NCI-H146 treated with DMSO at 0.1 percent for 48 hours (cell line): ENCODE data around the gene ERVFRD-1.

Experiments used
- DNase-seq: peaks from one replicate; lab custom pipeline; 2025; ENCODE audit not compliant: unreplicated experiment; lab: John Stamatoyannopoulos, UW

The ERVFRD-1 gene, protein sequence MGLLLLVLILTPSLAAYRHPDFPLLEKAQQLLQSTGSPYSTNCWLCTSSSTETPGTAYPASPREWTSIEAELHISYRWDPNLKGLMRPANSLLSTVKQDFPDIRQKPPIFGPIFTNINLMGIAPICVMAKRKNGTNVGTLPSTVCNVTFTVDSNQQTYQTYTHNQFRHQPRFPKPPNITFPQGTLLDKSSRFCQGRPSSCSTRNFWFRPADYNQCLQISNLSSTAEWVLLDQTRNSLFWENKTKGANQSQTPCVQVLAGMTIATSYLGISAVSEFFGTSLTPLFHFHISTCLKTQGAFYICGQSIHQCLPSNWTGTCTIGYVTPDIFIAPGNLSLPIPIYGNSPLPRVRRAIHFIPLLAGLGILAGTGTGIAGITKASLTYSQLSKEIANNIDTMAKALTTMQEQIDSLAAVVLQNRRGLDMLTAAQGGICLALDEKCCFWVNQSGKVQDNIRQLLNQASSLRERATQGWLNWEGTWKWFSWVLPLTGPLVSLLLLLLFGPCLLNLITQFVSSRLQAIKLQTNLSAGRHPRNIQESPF

DNA sequence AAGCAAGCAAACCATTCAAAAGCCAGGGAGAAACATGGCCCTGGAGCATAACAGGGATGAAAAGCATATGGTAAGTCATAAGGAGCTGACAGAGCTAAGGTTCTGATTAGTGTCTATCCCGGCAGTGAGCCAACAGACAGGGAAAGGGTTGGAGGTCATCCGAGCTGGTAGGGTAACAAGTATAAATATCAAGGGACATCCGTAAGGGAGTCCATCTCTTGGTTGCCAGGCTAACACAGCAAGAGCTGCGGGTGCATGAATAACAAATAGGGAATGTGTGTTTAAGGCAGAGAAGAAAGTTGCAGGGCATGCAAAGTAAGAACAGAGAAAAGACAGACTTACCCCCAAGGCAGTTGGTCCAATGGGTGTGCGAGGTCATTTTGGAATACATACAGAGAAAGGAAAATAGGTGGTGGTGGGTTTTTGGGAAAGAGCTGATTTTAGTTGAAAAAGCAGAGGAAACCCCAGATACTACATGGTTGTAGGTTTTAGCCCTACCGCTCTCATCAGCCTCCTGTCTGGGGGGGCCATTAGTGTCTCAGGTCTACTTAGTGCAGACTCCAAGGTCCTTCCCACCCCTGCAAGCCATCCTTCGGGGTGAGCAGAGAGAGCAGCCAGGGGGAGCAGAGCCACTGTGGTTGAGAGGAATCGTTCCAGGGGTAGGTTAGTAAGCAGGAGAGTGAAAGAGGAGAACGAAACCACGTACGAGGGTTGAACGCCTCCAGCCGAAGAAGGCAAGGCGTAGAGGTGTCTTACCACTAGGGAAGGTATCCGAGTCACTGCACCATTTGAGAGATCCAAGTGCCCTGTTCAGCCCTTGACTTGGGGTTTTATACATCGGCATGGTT, at the start of gene ERVFRD-1:
Gene ERVFRD-1 (minus strand): TSS at position 805 of the 848 bp plus-strand sequence. CDS start 6,415 bp downstream, outside the sequence.
- no peak for DNase-seq

DNA sequence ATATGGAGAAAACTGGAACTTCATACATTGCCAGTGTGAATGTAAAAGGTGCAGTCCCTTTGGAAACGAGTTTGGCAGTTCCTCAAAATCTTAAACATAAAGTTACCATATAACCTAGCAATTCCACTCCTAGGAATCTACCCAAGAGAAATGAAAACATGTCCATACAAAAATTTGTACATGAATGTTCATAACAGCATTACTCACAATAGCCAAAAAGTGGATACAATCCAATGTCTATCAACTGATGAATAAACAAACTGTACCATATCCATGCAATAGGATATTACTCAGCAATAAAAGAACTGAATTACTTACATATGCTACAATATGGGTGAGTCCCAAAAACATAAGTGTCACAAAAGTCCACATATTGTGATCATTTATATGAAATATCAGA, 48.7 kb upstream of the ERVFRD-1 start:
- no peak for DNase-seq

DNA sequence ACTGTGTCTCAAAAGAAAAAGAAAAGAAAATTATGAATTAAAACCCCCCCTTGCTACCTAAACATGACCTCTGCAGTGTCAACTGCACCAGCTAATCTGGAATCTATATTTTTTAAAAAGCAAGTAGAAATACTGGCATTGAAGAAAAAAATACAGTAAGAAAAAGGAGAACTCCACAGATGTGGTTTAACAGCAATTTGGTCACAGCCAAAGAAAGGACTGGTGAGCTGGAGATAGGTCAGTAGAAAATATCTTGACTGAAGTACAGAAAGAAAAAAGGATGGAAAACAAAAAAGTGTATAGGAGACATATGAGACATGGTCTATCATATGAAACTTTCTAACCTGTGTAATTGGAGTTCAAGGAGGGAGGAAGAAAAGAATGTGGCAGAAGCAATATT, 44.1 kb upstream of the ERVFRD-1 start:
- no peak for DNase-seq

DNA sequence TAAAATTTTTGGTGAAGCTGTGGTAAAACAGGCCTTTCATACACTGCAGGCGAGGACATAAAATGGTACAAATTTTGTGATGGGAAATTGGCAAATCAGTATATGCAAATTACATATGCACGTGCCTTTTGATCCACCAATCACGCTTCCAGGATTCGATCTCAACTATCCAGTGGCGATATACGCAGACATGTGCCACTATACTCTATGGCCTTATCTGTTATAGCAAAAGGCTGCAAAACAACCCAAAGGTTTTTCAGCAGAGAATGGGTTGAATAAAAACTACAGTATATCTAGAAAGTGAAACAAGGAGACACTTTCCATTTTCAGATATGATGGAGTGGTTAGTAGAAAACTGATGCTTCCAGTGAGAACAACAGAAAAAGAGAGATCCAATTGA, 41.9 kb upstream of the ERVFRD-1 start:
- DNase-seq: no peak

DNA sequence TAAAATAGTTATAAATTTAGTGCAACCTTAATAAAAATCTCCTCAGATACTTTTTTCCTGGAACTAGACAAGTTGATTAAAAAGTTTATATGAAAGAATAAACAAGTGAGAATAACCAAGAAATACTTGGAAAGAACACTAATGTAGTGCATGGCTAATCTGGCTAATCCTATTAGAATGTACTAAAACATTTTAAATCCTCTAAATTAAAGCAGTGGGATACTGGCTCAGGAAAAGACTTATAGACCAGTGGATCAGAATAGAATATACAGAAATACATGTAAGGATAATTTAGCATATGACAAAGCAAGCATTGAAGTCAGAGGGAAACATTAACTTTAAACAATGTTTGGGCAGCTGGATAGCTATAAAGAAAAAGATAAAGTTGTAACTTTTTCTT, 41.1 kb upstream of the ERVFRD-1 start:
- DNase-seq: no peak

DNA sequence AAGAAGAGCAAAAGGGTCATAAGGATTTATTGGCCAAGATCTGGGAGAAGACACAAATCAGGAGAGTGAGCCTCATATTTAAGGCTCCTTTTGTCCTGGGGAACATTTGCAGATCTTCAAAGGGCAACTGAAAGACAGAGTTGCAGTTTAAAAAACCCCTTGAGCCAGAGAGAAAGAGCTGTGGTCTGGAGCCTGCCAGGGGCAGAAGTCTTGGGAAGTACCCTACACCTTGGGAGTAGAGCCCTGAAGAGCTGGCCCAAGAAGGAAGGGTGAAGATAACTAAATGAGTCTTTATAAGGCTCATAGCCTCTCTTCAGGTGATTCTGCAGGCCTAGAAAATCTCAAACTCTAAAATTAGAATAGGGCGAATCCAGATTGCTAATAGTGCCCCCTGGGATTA, 40.0 kb upstream of the ERVFRD-1 start:
- DNase-seq: no peak

DNA sequence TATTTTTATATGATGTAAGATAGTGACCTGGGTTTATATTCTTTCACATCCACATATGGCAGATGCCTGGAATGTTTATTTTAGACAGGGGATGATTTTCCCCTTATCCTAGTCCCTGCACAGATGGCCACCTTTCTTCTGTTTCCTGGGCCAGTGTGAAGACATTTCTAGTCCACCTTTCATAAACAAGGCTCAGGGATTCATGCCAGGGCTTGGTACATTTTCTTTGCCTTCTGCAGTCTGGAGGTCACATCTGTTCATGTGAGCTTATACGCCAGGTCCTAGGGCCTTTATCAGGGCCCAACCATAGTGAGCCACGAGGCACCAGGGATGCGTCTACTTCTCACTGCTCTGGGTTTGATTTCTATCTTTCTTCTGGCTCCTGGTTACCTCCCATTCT, 38.0 kb upstream of the ERVFRD-1 start:
- DNase-seq: no peak

DNA sequence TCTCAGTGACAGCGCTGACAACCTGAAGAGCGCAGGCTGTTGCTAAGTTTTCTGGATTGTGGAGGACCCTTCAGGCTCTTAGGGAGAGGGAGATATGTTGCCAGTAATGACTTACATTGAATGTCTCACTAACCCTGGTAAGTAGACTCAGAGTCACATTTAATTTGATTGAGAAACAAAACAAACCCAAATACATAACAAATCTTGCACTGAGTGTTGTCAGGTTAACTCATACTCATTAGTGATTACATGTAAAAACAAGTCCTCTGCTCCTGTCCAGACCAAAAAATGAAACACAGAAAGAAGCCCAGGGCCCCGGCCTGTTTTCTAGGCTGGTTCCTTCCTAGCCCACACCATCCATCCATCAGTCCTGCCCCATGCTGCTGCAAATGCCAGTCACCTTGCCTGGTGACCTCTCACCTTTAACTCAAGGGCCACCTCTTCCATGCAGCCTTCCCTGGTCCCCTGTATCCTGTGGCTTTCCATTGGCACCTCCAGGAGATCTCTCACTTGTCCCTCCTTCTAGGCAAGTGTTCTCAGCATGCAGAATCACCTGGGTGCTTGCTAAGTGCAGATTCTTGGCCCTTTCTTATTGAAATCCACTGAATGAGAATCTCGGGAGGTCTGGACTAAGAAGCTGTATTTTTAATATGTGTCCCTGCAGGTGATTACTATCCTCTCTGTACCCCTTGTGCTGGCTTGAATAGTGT, 34.7 kb upstream of the ERVFRD-1 start:
- no peak for DNase-seq

DNA sequence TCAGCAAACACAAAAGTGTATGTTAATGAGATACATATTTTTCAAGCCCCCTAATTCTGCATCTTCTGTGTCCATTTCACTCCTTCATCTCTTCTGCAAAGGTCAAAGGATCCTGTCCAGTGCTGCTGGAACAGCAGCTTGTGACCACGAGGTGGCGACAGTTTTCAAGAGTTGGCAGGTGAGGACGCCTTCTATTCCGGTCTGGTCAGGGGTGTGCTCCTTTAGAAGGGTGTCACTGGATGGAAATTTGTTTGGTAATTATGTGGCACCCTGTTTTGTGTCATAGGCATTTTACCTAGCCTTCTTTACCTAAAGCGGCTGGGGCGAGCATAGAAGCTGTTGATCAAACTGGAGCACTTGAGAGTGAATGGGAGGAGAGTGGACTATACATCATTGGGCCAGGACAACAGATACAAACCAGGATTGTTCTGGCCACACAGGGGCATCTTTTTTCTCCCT, 32.9 kb upstream of the ERVFRD-1 start:
- DNase-seq: peak; percentile 2

DNA sequence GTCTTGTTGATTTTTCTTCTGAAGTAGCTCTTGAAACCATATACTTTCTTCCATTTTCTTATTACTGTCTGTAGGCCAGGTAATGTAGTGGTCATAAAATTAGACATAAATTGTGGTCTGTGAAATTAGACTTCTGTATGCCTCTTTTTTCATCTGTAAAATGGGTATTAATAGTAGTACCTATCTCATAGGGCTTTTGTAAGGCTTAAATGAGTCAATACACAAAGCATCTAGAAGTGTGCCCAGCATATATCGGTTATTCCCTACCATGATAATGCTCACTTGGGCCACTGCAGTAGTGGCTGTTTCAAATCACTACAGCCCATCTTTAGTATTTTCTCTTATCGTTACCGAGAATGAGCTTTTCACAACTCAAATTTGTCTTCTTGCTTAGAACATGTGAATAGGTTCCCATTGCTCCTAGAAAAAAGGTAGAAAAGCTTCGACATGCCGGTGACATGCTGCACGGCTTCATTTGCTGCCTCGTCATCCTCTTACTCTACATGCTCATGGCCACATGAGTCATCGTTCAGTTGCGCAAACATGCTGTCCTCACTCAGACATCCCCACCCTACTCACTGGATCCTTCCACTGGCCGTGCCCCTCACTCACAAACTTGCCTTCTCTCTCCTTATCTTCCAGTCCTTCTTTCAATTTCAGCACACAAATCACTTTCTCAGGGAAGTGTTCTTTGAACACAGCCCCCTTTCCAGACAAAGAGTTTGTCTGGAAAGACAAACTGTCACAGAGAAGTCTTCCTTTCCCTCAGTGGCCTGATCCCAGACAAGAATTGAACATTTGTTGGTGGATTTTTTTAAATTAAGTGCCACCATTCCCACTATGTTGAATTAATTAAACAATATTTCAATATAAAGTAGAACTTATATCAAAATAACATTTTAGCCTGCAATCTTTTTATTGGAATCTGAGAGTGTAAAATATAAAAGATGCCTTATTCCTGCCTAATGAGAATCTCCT, 32.2 kb upstream of the ERVFRD-1 start:
- no peak for DNase-seq

DNA sequence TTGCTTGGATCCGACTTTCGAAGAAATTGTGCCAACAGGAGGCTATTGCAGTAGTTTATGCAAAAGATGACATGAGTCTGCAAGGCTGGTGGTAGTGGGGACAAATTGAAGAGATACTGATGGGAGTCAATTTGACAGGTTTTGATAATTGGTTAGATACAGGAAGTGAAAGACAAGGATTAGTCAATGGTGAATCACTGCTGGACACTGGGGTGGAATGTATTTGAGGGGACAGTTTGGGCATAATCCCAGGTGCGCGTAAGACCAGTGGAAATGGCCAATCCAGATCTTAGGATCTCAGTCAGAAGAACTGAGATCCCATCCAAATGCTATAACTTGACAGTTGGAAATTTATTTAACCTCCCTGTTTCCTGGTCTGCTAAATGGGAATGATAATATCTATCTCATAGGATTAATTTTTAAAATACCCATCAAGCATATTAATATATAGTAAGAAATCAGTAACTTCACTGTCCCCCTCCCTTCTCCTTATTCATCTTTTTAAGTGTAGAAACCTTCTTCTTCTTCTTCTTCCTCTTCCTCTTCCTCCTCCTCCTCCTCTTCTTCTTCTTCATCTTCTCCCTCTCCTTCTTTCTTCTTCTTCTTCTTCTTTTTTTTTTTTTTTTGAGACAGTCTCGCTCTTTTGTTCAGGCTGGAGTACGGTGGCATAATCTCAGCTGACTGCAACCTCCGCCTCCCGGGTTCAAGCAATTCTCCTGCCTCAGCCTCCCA, 30.9 kb upstream of the ERVFRD-1 start:
- DNase-seq: no peak

DNA sequence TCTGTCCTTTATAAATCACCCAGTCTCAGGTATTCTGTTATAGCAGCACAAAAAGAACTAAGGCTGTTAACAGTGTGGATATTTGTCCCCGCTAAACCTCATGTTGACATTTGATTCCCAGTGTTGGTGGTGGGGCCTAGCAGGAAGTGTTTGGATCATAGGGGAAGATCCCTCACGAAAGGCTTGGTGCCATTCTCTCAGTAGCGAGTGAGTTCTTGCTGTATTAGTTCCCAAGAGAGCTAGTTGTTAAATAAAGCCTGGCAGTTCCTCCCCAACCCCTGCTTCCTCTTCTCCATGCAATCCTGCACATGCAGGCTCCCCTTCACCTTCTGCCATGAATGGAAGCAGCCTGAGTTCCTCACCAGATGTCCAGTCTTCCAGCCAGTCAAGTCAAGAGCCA, 29.8 kb upstream of the ERVFRD-1 start:
- no peak for DNase-seq

DNA sequence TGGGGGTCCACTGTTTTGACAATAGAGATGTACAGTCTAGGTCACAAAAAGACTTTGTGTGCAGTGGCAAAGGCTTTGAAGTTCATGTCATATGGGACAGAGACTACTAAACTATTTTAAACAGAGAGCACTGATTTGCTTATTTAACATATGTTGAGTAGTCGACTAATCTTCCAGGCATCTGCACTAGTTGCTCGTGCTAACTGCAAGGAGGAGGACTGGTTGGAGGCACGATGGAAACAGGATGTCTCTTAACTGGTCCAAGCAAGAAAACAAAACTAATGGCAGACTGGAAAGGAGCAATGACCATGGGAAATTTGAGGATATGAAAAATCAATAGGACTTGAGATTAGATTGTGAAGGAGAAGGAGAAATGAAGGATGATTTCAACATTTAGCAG, 28.5 kb upstream of the ERVFRD-1 start:
- no peak for DNase-seq

DNA sequence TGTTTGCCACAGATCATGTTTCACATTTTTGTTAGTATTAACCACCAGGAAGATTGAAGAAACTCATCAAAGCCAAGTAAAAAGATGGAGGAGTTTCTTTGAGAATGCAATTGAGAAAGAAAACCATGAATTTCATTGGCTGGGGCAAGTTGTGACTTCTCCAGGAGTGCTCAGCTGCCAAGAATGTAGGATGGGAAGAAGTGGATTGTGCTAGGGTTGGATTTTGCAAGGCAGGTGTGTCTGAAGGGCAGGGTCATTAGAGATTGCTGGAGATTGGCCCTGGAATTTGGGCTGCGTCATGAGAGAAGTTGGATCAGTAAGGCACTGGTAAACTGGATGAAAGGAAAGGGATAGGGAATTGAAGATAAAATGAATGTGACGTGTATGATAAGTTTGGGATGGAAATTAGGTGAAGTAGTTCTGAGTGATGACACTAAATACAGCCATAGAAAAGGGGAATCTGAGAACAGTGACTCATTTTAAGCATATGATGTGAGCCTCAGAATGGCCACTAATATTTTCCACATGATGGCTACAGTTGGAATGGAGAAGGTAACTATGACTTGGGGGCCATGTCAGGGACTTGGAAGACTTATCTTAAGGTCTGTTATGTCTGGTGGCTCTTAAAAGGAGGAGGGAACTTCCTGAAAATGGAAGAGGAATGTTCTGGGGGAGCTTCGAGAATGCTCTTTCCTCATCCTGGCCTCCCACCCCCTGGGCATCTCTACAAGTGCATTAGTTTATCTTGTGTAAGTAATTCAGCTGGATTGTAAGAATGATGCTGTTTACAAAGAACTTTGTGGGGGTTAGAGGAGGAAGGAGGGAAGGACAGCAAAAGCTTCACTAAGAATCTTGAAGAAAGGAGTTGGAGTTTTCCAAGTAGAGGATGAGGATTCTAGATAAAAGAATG, 27.8 kb upstream of the ERVFRD-1 start:
- DNase-seq: no peak

DNA sequence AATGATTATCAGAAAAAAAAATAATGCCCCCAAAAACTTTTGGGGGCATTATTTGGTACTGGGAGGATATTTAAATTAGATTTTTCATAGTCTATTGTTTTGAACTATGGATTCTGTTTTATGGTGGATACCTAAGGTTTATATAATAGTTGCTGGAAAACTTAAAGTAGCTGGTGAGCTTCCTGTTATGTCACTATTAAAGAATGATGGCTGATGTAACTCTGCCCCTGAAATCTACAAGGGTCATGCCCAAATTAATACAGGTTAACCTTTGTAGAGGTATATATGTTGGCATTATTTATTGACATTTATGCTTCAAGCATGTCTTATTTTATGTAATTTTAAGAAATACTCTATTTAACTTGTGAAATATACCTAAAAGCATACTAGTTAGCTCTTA, 25.3 kb upstream of the ERVFRD-1 start:
- DNase-seq: no peak

DNA sequence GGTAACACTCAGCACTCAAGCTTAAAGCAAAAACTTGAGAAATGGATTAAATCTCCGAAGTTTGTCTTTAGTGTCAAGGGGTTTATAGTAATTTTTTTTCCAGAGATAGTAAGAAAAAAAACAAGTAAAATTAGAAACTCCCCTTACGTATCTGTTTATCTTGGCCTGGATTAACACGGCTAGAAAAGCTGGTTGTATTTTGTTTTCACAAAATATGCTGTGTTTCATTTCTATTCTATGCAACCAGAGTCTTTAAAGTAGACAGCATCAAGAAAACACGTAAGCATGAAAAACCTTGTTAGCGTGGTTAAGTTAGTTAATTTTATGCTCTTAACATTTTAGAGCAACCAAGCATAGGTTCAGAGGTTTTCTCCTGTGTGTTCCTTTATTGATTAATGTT, 21.8 kb upstream of the ERVFRD-1 start:
- DNase-seq: no peak

DNA sequence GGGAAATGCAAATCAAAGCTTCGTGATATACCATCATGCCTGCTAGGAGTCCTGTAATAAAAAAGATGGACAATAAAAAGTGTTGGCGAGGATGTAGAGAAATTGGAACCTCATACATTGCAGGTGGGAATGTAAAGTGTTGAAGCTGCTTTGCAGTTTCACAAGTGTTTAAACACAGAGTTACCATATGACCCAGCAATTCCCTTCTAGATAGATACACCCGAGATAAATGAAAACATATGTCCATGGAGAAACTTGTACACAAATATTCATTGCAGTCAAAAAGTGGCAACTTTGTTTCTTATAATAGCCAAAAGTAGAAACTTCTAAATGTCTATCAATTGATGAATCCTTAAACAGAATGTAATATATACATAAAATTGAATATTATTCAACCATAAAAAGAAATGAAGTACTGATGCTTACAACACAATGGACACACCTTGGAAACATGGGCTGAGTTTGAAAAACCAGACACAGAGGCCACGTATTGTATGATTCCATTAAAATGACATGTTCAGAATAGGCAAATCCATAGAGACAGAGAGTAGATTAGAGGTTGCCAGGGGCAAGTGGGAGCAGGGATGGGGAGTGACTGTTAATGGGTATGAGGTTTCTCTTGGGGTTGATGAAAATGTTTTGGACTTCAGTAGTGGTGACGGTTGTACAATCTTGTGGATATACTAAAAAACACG, 20.8 kb upstream of the ERVFRD-1 start:
- DNase-seq: no peak

DNA sequence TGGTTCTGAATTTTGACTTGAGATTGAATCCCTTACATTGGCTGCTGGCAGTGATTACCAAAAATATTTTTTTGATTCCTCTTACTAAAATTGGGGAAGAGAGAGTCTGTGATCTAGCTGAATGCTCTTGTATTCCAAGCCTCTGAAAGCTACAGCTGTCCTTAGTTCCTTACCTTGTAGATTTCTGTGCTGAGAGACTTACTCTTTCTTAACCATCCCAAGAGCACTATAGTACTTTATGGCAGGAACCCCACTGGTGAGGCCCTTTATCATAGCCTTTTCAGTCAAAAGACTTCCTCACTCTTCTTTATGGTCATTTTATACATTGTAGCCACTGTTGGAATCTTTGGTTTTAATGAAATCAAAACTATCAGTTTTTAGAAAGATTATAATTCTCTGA, 19.1 kb upstream of the ERVFRD-1 start:
- DNase-seq: no peak
